Left cardiac atrium (tissue), 4 donors: ENCODE measurements around the gene HOXC6. TPM values are rescaled to one million over a fixed set of nuclear protein-coding genes. Genes with fewer than 3 reads are reported as not detected.
A peak's percentile ranks its signal among the peaks of the same experiment; 100 is the strongest.
"Not testable (repeated sequence)": the region's sequence is repeated elsewhere in the genome, so short reads cannot be mapped to it uniquely, and the experiment has no call there.

Source experiments
- ATAC-seq, 2 donors: fragments of 200-7000 bp; cut with Tn5 transposase; one replicate each; pipeline ENCODE4 v1.9.1; 2020; ENCODE audit warnings: mild to moderate bottlenecking in 2 of 2, moderate library complexity in 2 of 2
- DNase-seq: peaks from one replicate; pipeline ENCODE4 v3.0.0-alpha.2; 2020
- intact Hi-C, 2 donors: fragments of 100-400 bp; cut with DNase I; formaldehyde crosslinking; loops; one replicate each; pipeline versions ENCODE4 v1.14.1 to v1.15.1; 2022 to 2023
- total RNA-seq, 2 donors: library from RNA; stranded (reverse); fragmentation: NEBNext Ultra II Directional; extraction: Animal tissue kit (Norgen Biotek cat#: 25700); gene quantifications; one replicate each; pipeline ENCODE4 v1.2.1, GENCODE V29; 2021
- donor health status: DM: no; HTN: yes; CAD: no.
- donor health status: DM: no; HTN: yes; CAD: no; lungs with severe emphysema.
- donor health status: DM: yes; HTN: yes; CAD: no.
- donor health status: Dilated cardiomyopathy.

The HOXC6 gene
- total RNA-seq, 2 donors from 2014 or later: 0.50 TPM; not detected in 1

DNA sequence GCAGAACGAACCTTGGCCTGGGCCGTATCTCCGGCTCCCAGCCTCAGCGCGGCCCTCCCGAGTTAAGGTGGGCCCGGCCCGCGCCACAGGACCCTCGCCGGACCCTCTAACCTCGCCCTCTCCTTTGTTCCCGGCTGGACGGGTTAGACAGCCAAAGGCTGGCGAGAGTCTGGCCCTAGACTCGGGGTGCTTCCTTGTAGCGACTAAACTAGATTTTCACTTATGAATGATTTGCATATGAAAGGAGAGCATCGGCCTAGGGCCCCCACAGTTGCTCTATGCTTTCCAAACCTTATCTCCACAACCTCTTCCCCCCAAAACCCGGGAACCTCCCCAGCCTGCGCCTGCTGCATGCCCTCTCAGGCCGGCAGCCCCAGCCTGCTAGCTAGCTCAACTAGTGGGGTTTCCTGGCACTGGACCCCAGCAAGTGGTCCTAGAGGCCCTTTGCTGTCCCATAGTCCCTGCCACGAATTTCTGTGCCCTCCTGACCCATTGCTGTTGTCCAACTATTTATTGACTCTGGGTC, 6.6 kb downstream of the HOXC6 start:
- ATAC-seq: no peak
- DNase-seq: no peak
- intact Hi-C loops: no loop called here

DNA sequence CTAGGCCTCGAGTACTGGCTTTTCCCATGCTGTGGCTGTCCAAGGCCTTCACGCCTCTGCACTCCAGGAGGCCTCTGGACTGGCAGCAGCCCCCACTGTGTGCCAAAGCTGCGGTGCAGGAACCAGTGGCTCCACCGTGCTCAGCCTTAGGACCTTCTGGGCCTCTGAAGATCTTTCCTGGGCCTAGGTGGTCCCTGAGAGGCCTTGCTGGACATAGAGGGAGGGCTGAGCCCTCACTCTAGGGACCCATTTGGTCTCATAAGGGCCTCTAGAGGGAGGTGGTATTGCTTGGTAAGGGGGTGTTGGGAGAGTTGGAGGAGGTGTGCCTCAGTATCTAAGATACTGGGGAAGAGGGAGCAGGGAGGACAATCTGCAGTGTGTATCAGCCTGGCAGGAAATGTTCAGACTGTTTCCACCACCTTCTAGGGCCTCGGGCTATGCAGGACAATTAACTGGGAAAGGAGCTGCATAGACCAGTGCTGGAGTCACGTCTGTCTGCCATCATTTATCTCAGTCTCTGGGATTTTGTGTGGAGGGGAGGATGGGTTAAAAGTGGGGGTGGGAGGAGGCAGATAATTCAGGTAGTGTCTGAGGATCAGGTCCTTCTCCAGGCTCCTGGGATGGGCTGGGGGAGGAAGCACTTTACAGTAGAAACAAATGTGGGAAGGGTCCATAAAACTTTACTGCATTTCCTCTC, 7.5 kb downstream of the HOXC6 start:
- ATAC-seq: no peak
- DNase-seq: no peak
- intact Hi-C loops: no loop called here

DNA sequence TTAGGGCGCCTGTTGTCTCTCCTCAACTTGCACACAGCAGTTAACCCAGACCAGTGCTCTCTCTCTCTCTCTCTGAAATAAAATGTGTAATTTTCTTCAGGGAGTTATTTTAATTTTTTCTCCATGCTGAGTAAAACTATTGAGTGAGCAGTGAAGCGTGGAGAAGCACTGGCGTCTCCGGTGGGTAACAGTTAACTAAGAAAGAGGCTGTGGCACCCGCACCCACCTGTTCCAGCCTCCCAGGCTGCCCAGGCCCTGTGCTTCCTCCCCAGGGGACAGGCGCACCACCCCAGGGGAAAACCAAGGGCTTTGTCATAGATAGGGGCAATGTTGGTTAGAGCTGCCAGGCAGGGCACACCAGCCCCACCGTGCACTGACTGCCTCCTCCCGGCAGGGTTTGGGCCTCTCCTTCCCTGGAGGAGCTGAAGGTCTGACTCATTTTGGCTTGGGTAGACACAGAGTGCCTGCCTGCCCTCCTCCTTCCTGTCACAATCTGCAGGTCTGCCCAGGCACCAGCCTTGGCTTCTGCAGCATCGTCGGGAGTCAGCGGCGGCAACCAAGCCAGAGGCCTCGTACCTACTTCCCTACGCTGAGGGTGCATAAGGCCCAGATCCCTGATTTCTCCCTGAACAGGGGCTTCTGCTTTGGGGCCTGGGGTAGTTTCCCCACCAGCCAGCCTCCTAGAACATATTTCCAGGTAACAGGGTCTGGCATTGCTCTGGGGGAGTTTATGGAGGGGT, 8.6 kb downstream of the HOXC6 start:
- intact Hi-C loops: no loop called here
- ATAC-seq (no peak), DNase-seq (no peak)

DNA sequence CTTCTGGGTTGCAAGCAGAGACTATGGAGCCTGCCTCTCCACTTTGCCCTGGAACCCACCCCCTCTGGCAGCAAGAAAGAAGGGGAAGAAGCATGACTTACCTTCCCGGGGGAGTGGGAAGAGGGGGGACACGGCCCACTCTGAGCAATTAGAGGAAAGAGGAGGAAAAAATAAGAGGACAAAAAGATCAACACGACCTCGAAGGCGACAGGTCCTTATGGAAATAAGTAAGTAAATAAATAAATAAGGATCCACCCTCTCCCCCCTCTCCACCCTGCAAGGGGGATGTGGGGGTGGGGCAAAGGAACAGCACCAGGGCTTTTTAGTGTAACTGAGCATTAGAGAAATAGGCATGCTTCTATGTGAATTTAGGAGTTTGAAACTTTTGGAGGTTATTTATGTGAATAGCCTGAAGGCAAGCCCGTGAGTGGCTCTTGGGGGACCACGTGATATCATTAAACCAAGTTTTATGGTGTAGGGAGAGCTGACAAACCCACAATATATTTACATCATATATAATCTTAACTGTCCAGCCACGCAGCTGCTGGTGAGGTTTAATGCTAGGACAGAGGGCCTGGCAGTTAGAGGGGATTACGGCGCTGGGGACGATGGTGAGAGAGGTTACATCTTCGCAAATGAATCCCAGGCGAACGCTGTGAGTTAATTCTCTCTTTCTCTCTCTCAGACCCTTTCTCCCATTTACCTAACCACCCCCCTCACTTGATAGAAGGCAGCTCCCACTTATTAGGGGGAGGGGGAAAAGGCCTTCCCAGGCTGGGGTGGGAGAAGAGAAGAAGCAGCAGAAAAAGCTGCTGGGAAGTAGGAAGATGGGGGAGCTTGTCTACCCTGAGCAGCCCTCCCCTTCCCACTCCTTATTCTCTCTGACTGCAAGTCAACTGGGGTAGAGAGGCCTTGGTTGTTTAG, 9.4 kb downstream of the HOXC6 start:
- DNase-seq: no peak
- intact Hi-C loops: no loop called here
- no peak for ATAC-seq

DNA sequence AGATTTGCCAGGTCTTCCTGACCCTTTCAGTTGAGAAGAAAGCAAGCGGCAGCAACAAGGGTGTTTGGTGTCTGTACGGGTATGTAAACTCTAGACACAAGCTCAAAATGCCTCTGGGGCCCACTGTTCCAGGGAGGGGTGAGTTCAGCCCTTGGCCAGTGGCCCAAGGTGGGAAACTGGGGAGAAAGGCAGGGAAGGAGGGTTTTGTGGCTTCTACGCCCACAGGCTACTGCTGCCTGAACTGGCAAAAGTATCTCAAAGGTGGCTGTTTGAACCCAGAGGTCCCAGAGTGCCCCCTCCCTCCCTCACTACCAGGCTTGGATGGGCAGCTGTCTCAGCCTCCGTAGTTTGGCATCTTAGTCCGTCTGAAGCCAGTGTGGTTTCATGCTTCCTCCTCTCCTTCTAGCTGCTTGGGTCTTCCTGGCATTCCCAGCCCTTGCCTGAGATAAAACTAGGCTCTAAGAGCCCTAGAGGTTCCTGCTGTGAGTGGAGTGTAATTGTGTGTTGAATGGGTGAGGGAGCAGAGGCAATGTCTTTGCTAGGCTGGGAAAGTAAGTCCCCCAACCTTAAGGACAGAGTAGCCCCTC, 10.1 kb downstream of the HOXC6 start:
- intact Hi-C loops: no loop called here
- no peak for DNase-seq

DNA sequence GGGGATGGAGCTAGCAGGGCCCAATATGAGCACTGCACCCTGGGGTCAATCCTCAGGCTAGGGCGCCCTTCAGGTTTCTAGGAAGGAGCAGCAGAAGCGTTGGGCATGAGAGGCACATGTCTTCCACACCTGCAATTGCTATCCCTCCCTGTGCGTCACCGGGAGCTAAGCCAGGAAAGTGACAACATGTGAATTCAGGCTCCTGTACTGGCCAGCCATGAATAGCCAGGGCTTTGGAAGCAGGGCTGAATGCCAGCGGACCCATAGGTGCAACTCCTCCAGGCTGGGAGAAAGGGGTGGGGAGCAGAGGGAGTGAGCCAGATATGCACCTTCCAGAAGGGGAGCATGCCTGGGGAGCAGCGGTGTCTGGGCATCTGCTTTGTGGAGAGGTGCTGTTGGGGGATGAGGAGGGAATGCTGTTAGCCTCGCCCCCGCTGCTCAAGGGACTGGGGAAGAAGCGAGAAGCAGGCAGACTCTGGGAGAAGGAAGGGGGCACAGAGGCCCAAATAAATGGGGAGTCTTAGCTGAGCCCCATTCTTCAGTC, 10.7 kb downstream of the HOXC6 start:
- ATAC-seq (peak in 1 of 2 donors; percentile 13), DNase-seq (no peak)
- intact Hi-C loops: no loop called here

More for the DNA sequence above, 10.1 kb downstream of the HOXC6 start:
- no peak for ATAC-seq

DNA sequence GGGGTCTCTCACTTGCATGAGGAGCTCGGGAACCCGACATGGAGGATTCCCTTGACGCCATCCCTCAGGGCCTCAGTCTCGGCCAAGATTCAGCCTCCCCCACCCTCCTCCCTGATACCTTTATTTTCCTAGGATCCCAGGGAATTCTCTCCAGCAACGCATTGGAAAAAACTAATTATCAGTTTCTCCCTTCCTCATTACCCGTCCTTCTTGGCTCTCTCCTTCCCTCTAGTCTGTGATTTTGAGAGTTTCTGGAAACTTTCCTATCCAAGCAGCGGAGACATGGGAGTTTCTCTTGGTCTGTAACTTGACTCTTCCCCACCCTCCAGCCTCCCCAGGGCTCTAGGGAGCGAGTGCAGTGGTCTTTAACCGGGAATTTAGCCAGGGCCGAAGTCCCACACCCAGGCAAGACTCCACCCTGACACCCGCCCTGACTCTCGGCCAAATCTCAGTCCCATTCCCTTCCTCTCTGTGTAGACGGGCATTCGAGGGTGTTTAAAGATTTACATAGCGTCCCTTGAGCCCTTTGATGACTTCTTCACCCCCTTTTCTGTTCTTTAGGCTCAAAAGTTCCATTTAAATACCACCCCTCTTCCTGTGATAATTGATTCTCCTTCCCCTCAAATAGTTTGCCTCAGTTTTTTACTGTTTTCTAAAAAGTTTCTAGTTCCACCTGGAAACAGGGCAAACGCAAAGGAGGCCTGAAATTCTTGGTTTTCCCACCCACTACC, 11.3 kb downstream of the HOXC6 start:
- ATAC-seq (peak; percentile 62 to 63), DNase-seq (no peak)
- intact Hi-C loops: no loop called here

DNA sequence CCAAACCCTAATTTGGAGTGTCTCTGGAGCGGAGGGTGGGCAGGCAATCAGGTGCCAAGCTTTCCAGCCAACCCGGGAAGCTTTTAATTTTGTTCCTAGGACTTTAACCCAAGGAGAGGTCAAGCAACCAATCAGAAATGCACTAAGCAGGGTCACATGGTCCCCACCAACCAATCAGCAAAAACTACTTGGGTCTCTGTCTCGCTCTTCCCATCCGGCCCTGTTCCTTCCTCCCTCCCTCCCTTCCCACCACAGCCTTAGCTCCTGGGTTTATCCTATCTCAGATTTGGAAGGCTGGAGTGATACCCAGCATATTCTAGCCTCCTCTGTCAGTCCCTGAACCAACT, 11.9 kb downstream of the HOXC6 start:
- ATAC-seq (peak in 1 of 2 donors; percentile 35), DNase-seq (no peak)
- intact Hi-C loops: no loop called here

DNA sequence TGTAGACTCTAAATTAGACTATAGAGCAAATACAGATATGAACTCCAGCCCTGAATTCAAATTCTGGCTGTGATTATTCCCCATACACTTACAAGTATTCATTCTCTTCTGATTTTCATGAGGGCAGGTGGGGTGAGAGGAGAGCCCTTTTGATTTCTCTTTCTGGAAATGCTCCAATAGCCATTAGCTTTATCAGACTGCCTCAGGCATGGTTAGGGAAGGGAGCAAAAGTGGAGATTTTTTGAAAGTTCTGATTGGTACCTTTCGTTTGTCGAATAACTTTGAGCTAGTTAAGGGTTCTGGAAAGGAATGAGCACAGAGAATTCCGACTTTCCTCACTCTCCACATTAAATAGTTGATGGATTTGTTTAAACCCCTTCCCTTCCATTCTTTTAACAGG, 12.4 kb downstream of the HOXC6 start:
- intact Hi-C loops: no loop called here
- DNase-seq (no peak), ATAC-seq (no peak)

DNA sequence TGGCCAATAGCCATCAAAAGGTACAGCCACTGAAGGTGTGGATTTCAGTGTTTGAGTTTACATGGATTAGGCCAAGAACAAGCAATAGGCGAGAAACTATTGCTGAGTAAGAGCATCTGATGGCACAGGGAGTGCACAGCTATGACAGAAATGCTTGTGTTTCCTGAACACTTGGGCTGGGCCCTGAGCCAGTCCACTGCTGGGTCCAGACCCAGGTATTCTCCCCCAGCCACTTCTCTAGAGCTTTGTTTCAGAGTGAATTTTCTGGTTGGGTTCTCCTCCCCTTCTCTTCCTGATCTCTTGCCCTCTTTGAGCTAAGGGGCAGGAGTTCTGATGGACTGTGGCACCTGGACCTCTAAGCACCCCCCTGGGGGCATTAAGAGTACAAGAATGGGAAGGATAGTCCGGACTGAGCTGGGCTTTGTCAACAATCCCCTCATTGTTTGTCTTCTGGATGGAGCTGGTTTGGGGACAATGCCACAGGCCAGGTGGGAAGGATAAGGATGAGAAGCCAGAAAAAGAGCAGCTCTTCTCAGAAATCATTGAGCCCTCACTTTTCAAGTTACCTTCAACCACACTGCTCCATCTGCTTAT, 13.0 kb downstream of the HOXC6 start:
- intact Hi-C loops: no loop called here
- ATAC-seq (no peak), DNase-seq (no peak)

DNA sequence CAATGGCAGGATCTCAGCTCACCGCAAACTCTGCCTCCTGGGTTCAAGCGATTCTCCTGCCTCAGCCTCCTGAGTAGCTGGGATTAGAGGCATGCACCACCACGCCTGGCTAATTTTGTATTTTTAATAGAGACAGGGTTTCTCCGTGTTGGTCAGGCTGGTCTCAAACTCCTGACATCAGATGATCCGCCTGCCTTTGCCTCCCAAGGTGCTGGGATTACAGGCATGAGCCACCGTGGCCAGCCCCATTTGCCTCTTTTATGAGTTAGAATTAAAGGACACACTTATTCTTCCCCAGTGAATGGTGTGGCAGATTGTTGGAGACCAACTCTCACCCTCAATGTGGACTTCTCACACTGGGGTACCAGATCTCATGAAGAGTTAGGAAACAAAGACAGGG, 13.8 kb downstream of the HOXC6 start:
- intact Hi-C loops, DNase-seq, ATAC-seq: not testable (repeated sequence)

DNA sequence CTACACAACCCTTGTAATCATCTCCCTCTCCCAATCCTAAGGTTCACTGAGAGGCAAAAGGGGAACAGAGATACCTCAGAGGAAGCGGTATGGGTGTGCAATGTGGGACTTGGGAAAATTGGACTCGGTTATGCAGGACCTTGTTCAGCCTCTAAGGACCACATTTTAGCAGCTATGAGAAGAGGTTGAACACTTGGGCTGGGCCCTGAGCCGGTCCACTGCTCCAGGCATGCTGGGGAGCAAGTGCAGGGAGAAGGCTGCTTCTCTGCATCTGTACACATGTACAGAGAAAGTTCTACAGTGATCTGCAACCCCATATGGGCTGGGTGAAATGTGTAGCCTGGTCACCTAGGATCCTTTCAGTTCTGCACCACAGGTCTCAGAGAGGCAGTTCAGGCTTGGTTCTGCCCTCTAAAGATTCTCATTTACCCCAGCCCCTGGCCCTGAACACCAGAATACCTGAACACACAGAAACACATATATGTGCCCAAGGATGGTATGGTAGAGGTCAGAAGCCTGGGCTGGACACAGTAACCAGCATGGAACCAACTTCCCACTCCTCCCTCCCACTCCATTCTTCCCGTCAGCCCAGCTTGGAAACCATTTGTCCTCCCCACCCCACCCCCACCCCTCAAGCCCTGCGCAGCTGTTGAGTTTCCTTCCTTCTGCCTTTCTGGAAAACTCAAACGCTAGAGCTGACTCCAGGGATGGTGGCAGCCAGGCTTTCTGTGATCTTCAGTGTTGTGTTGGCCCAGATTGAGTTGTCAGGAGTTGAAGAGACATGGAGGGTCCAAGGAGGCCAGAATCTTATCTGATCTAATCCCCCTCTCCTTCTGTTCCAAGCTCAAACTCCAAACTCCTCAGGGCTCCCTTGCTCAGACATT, 15.0 kb downstream of the HOXC6 start:
- no peak for ATAC-seq
- intact Hi-C loops: no loop called here

DNA sequence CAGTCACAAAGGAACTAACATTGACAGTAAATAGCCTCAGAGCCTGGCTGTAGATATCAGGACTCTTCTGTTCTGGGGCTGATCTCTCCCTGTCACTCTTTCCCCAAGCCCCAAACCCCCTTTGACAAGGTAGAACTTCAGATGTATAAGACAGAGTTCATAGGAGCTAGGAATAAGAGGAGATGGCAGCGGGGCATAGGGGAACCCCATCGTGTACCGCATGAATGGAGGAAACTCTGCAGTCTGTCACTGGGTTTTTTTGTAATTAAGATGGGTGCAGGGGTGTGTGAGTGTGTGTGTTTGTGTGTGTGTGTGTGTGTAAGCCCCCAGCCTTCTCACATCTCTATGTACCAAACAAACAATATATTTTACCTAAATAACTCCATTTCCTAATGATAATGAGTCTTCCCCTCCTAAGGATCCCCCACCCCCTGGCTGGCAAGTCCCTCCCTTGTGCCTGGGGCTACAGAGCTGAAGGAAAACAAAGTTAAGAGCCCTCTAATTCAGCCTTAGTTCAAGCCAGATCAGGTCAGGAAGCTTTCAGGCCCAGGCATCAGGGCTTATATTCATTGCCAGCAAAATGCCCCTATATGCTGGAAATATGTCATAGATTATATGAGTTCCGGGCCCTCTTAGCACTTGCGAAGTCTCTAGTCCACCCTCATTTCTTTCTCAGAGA, 16.3 kb downstream of the HOXC6 start:
- no peak for DNase-seq
- no peak for ATAC-seq
- intact Hi-C loops: no loop called here

More for the DNA sequence above, 15.0 kb downstream of the HOXC6 start:
- no peak for DNase-seq

DNA sequence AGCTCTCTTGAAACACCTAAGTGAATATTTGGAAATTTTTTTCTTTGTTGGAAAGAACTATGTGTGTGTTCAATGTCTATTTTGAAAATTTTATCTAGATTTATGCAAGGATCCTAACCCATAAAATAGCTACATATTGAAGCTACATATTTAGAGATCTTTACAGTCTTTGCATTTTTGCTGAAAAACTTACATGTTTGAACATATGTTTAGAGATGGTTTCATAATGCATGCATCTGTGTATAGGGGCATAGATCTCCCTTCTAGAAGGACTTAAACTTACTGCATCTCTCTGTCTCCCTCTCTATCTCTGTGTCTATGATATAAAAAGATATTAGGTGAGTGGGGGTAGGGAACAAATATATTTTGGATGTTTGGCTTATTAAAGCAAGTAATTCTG, 17.2 kb downstream of the HOXC6 start:
- intact Hi-C loops: no loop called here
- no peak for DNase-seq
- no peak for ATAC-seq

DNA sequence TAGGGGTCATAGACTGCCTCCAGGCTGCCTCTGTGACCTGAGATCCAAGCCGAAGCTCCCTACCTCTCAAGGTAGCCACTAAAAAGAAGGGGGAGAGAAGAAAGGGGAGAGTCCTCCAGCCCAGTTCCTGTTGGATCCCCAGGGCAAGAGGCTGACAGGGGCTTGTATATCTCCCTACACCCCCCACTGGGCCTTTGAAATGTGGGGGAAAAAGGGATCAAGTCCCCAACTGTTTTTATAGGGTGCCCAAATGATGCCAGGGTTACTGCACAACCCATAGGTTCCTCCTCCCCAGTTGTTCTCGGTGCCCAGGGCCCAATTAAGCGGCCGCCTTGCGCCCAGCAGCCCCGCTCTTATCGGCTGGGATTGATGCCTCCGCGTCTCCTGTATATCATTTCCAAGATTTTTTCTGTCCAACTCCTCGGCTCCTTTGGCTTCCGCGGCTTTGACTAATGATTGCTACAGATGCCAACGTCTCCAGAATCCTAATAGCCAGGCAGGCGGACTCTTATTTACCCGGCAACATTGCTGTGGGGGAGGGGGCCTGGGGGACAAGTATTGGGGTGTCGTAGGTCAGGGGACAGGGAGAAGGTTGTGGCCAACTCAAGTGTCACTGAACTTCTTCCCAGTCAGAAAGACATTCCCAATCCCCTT, 17.8 kb downstream of the HOXC6 start:
- intact Hi-C loops: no loop called here
- DNase-seq (no peak), ATAC-seq (no peak)

DNA sequence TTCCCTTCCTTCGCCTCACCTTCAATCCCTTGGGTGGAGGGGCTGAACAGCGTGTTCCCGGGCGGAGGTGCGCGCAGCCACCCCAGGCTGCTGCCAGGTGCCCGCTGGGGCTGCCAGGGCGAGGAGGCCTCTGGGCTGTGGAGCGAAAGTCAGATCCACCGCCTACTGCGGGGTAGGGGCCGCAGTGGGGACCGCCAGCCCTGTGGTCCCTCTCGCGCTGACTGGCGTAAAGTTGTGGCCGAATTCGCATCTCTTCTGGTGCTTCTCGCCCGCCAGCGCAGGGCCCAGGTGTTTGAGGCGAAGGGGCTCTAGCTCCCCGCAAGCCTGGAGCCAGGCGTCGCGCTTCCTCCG, 18.5 kb downstream of the HOXC6 start:
- DNase-seq: no peak
- intact Hi-C loops: no loop called here
- no peak for ATAC-seq
